ENCODE measurements around the gene IDH3G. TPM values are rescaled to one million over a fixed set of nuclear protein-coding genes. Genes with fewer than 3 reads are reported as not detected.

Gene IDH3G
- total RNA-seq, 5 donors from 2014 or later (not counting 1 experiment from before 2014, with no cell fraction given), result 47.7 to 54.6 (median 51.8) TPM

- peaks cover 5 to 13% of the 10 kb centered on the region in 2 donors for H3K27me3 Mint-ChIP-seq
- DNase-seq, result peak in 2 of 35 experiments; percentile 12 to 33
- Histone ChIP-seq H3K36me3 (ENCODE audit: control insufficient read depth in 2 of 2, extremely low read depth in 1 of 2, insufficient read depth in 1 of 2, low read length in 1 of 2) (no peaks in the 10 kb centered on the region), H3K4me1 (ENCODE audit: control insufficient read depth in 1 of 2, extremely low read depth in 1 of 2, insufficient read depth in 2 of 2, low read length in 2 of 2) (peaks cover 0 to 25% of the 10 kb centered on the region in 2 experiments), H3K27ac (ENCODE audit: low read length) (no peak within 1 kb of the TSS), H3K4me3 (ENCODE audit: control insufficient read depth in 1 of 2, extremely low read depth in 1 of 2, low read length in 1 of 2) (peak within 1 kb of the TSS in 1 of 2 donors; percentile 37), H3K9me3 (no peaks in the 10 kb centered on the region), H3K27me3 (replicated peaks in 1 of 2; ENCODE audit: control insufficient read depth in 2 of 2, extremely low read depth in 1 of 2, insufficient read depth in 2 of 2, low read length in 1 of 2) (peaks cover 0 to 10% of the 10 kb centered on the region in 2 experiments)
- H3K27ac Mint-ChIP-seq, result peak within 1 kb of the TSS in 1 of 2 donors; percentile 65
- peaks cover 16 to 23% (median 20%) of the 10 kb centered on the region in 3 donors for H3K4me1 Mint-ChIP-seq
- 1% methylated on average over 24 of the region's 97 CpGs for WGBS (ENCODE audit: insufficient coverage)
- H3K9me3 Mint-ChIP-seq, result no peaks in the 10 kb centered on the region
- no peaks in the 10 kb centered on the region for H3K36me3 Mint-ChIP-seq
- ATAC-seq (replicated peaks in 1 of 4), result peak; percentile 51 to 68 (median 54)
- POLR2A ChIA-PET, result no interaction called here
- H3K4me3 Mint-ChIP-seq, result peak within 1 kb of the TSS; percentile 59 to 73 (median 66)
- CTCF ChIA-PET, result no interaction called here
These were observed 35.8 kb upstream of the IDH3G start, which contains the start of gene PDZD4 for GRCh38 chrX:153829799-153830639. TSS of gene PDZD4 (minus strand) at chrX:153830544. CDS start at chrX:153830298, 246 bp downstream.

- Mint-ChIP-seq H3K27me3 (peaks cover 5 to 13% of the 10 kb centered on the region in 2 donors), H3K27ac (no peak overlapping the region), H3K9me3 (no peaks in the 10 kb centered on the region), H3K4me3 (peak overlapping the region; percentile 46 to 73 (median 66)), H3K4me1 (peaks cover 16 to 23% (median 20%) of the 10 kb centered on the region in 3 donors), H3K36me3 (no peaks in the 10 kb centered on the region)
- WGBS (ENCODE audit: insufficient coverage), result 0% methylated on average over 4 of the region's 27 CpGs
- ChIA-PET POLR2A (interaction anchor here in 1 of 2 donors (1.0 kb wide), 1 partner anchor 716 kb away, joined by 11 read pairs; no protein-coding TSS in a partner anchor), CTCF (no interaction called here)
- Histone ChIP-seq H3K36me3 (ENCODE audit: control insufficient read depth in 2 of 2, extremely low read depth in 1 of 2, insufficient read depth in 1 of 2, low read length in 1 of 2) (no peaks in the 10 kb centered on the region), H3K27me3 (replicated peaks in 1 of 2; ENCODE audit: control insufficient read depth in 2 of 2, extremely low read depth in 1 of 2, insufficient read depth in 2 of 2, low read length in 1 of 2) (peaks cover 0 to 10% of the 10 kb centered on the region in 2 experiments), H3K9me3 (no peaks in the 10 kb centered on the region), H3K4me1 (ENCODE audit: control insufficient read depth in 1 of 2, extremely low read depth in 1 of 2, insufficient read depth in 2 of 2, low read length in 2 of 2) (peaks cover 0 to 28% of the 10 kb centered on the region in 2 experiments), H3K27ac (ENCODE audit: low read length) (no peak overlapping the region), H3K4me3 (ENCODE audit: control insufficient read depth in 1 of 2, extremely low read depth in 1 of 2, low read length in 1 of 2) (peak overlapping the region in 1 of 2 donors; percentile 37)
- DNase-seq (no peak), ATAC-seq (replicated peaks in 1 of 4) (peak in 3 of 4 experiments; percentile 25 to 33 (median 30))
These were observed 35.3 kb upstream of the IDH3G start for GRCh38 chrX:153829549-153829798.

- Mint-ChIP-seq H3K27me3 (peaks cover 5 to 13% of the 10 kb centered on the region in 2 donors), H3K36me3 (no peaks in the 10 kb centered on the region), H3K4me3 (peak overlapping the region; percentile 46 to 73 (median 66)), H3K27ac (peak overlapping the region in 1 of 2 donors; percentile 65), H3K4me1 (peaks cover 20 to 24% (median 23%) of the 10 kb centered on the region in 3 donors), H3K9me3 (no peaks in the 10 kb centered on the region)
- Histone ChIP-seq H3K36me3 (ENCODE audit: control insufficient read depth in 2 of 2, extremely low read depth in 1 of 2, insufficient read depth in 1 of 2, low read length in 1 of 2) (no peaks in the 10 kb centered on the region), H3K9me3 (no peaks in the 10 kb centered on the region), H3K27me3 (replicated peaks in 1 of 2; ENCODE audit: control insufficient read depth in 2 of 2, extremely low read depth in 1 of 2, insufficient read depth in 2 of 2, low read length in 1 of 2) (peaks cover 0 to 10% of the 10 kb centered on the region in 2 experiments), H3K4me3 (ENCODE audit: control insufficient read depth in 1 of 2, extremely low read depth in 1 of 2, low read length in 1 of 2) (peak overlapping the region in 1 of 2 donors; percentile 37), H3K4me1 (ENCODE audit: control insufficient read depth in 1 of 2, extremely low read depth in 1 of 2, insufficient read depth in 2 of 2, low read length in 2 of 2) (peaks cover 0 to 33% of the 10 kb centered on the region in 2 experiments), H3K27ac (ENCODE audit: low read length) (no peak overlapping the region)
- CTCF ChIA-PET, result no interaction called here
- POLR2A ChIA-PET, result interaction anchor here in 1 of 2 donors (1.0 kb wide), 1 partner anchor 716 kb away, joined by 11 read pairs; no protein-coding TSS in a partner anchor
- ATAC-seq (replicated peaks in 1 of 4), result peak; percentile 22 to 64 (median 47)
- 55% methylated on average over 22 of the region's 50 CpGs for WGBS (ENCODE audit: insufficient coverage)
- DNase-seq, result peak in 2 of 35 experiments; percentile 16 to 26
These were observed 34.8 kb upstream of the IDH3G start for GRCh38 chrX:153828723-153829548.

GRCh38 chrX:153828308-153828707, 34.1 kb upstream of the IDH3G start:
- ChIA-PET POLR2A (interaction anchor here in 1 of 2 donors (1.0 kb wide), 1 partner anchor 717 kb away, joined by 11 read pairs; no protein-coding TSS in a partner anchor), CTCF (no interaction called here)
- peaks cover 25 to 29% (median 28%) of the 10 kb centered on the region in 3 donors for H3K4me1 Mint-ChIP-seq
- ATAC-seq (replicated peaks in 1 of 4) (no peak), DNase-seq (no peak)
- peak overlapping the region in 2 of 3 donors; percentile 51 to 66 for H3K4me3 Mint-ChIP-seq
- Histone ChIP-seq H3K27ac (ENCODE audit: low read length) (no peak overlapping the region), H3K27me3 (replicated peaks in 1 of 2; ENCODE audit: control insufficient read depth in 2 of 2, extremely low read depth in 1 of 2, insufficient read depth in 2 of 2, low read length in 1 of 2) (peaks cover 0 to 10% of the 10 kb centered on the region in 2 experiments), H3K4me3 (ENCODE audit: control insufficient read depth in 1 of 2, extremely low read depth in 1 of 2, low read length in 1 of 2) (no peak overlapping the region), H3K4me1 (ENCODE audit: control insufficient read depth in 1 of 2, extremely low read depth in 1 of 2, insufficient read depth in 2 of 2, low read length in 2 of 2) (peaks cover 2 to 38% of the 10 kb centered on the region in 2 experiments), H3K9me3 (no peaks in the 10 kb centered on the region), H3K36me3 (ENCODE audit: control insufficient read depth in 2 of 2, extremely low read depth in 1 of 2, insufficient read depth in 1 of 2, low read length in 1 of 2) (no peaks in the 10 kb centered on the region)
- H3K36me3 Mint-ChIP-seq, result no peaks in the 10 kb centered on the region
- peak overlapping the region in 1 of 2 donors; percentile 52 for H3K27ac Mint-ChIP-seq
- peaks cover 5 to 13% of the 10 kb centered on the region in 2 donors for H3K27me3 Mint-ChIP-seq
- no peaks in the 10 kb centered on the region for H3K9me3 Mint-ChIP-seq
- no CpG with 5 or more reads among the region's 17 CpGs for WGBS (ENCODE audit: insufficient coverage)

- peak overlapping the region; percentile 1 to 52 for H3K27ac Mint-ChIP-seq
- peaks cover 0 to 10% of the 10 kb centered on the region in 2 experiments for H3K27me3 ChIP-seq (replicated peaks in 1 of 2; ENCODE audit: control insufficient read depth in 2 of 2, extremely low read depth in 1 of 2, insufficient read depth in 2 of 2, low read length in 1 of 2)
- H3K4me1 ChIP-seq (ENCODE audit: control insufficient read depth in 1 of 2, extremely low read depth in 1 of 2, insufficient read depth in 2 of 2, low read length in 2 of 2), result peaks cover 2 to 40% of the 10 kb centered on the region in 2 experiments
- POLR2A ChIA-PET, result no interaction called here
- DNase-seq, result no peak
- H3K36me3 ChIP-seq (ENCODE audit: control insufficient read depth in 2 of 2, extremely low read depth in 1 of 2, insufficient read depth in 1 of 2, low read length in 1 of 2), result no peaks in the 10 kb centered on the region
- WGBS (ENCODE audit: insufficient coverage), result no CpG with 5 or more reads among the region's 9 CpGs
- peaks cover 25 to 29% (median 28%) of the 10 kb centered on the region in 3 donors for H3K4me1 Mint-ChIP-seq
- no peak for ATAC-seq (replicated peaks in 1 of 4)
- H3K4me3 ChIP-seq (ENCODE audit: control insufficient read depth in 1 of 2, extremely low read depth in 1 of 2, low read length in 1 of 2), result no peak overlapping the region
- no peaks in the 10 kb centered on the region for H3K9me3 ChIP-seq
- H3K4me3 Mint-ChIP-seq, result peak overlapping the region in 2 of 3 donors; percentile 13 to 28
- no peaks in the 10 kb centered on the region for H3K9me3 Mint-ChIP-seq
- no peaks in the 10 kb centered on the region for H3K36me3 Mint-ChIP-seq
- CTCF ChIA-PET, result no interaction called here
- peaks cover 5 to 13% of the 10 kb centered on the region in 2 donors for H3K27me3 Mint-ChIP-seq
- no peak overlapping the region for H3K27ac ChIP-seq (ENCODE audit: low read length)
These were observed 33.7 kb upstream of the IDH3G start for GRCh38 chrX:153827903-153828302.

GRCh38 chrX:153827016-153827415, 32.8 kb upstream of the IDH3G start:
- no peak overlapping the region for H3K4me3 ChIP-seq (ENCODE audit: control insufficient read depth in 1 of 2, extremely low read depth in 1 of 2, low read length in 1 of 2)
- H3K4me1 ChIP-seq (ENCODE audit: control insufficient read depth in 1 of 2, extremely low read depth in 1 of 2, insufficient read depth in 2 of 2, low read length in 2 of 2), result peaks cover 4 to 49% of the 10 kb centered on the region in 2 experiments
- no peaks in the 10 kb centered on the region for H3K36me3 ChIP-seq (ENCODE audit: control insufficient read depth in 2 of 2, extremely low read depth in 1 of 2, insufficient read depth in 1 of 2, low read length in 1 of 2)
- DNase-seq, result no peak
- Mint-ChIP-seq H3K9me3 (no peaks in the 10 kb centered on the region), H3K27ac (peak overlapping the region; percentile 6 to 18), H3K4me3 (peak overlapping the region in 1 of 3 donors; percentile 13), H3K36me3 (no peaks in the 10 kb centered on the region), H3K27me3 (peaks cover 3 to 9% of the 10 kb centered on the region in 2 donors), H3K4me1 (peaks cover 32 to 36% (median 33%) of the 10 kb centered on the region in 3 donors)
- H3K9me3 ChIP-seq, result no peaks in the 10 kb centered on the region
- ChIA-PET CTCF (no interaction called here), POLR2A (no interaction called here)
- WGBS (ENCODE audit: insufficient coverage), result no CpG with 5 or more reads among the region's 3 CpGs
- H3K27me3 ChIP-seq (replicated peaks in 1 of 2; ENCODE audit: control insufficient read depth in 2 of 2, extremely low read depth in 1 of 2, insufficient read depth in 2 of 2, low read length in 1 of 2), result peaks cover 0 to 10% of the 10 kb centered on the region in 2 experiments
- ATAC-seq (replicated peaks in 1 of 4), result no peak
- no peak overlapping the region for H3K27ac ChIP-seq (ENCODE audit: low read length)

Measured in T-cell (primary cell).